ENCODE data around the gene PRKAR2B.

The PRKAR2B gene

GRCh38 chr7:107064255-107064654 is 19.8 kb downstream of the PRKAR2B start:
- TF ChIP-seq ZFX (IDR thresholded peaks at IDR 0.05; ENCODE audit: borderline replicate concordance) (no peak), CTCF (IDR thresholded peaks at IDR 0.05) (no peak)
- no peak overlapping the region for H3K27ac ChIP-seq

GRCh38 chr7:107065929-107066247 is 21.4 kb downstream of the PRKAR2B start:
- TF ChIP-seq CTCF (IDR thresholded peaks at IDR 0.05) (no peak), ZFX (IDR thresholded peaks at IDR 0.05; ENCODE audit: borderline replicate concordance) (no peak)
- no peak overlapping the region for H3K27ac ChIP-seq

GRCh38 chr7:107068156-107068555 is 23.7 kb downstream of the PRKAR2B start:
- no peak for TF ChIP-seq ZFX (IDR thresholded peaks at IDR 0.05; ENCODE audit: borderline replicate concordance)
- no peak for TF ChIP-seq CTCF (IDR thresholded peaks at IDR 0.05)
- H3K27ac ChIP-seq: no peak overlapping the region

- TF ChIP-seq ZFX (IDR thresholded peaks at IDR 0.05; ENCODE audit: borderline replicate concordance) (no peak), CTCF (IDR thresholded peaks at IDR 0.05) (no peak)
- H3K27ac ChIP-seq: no peak overlapping the region
Measured at GRCh38 chr7:107069457-107069856, 25.0 kb downstream of the PRKAR2B start.

GRCh38 chr7:107070710-107071109 is 26.2 kb downstream of the PRKAR2B start:
- H3K27ac ChIP-seq: no peak overlapping the region
- TF ChIP-seq ZFX (IDR thresholded peaks at IDR 0.05; ENCODE audit: borderline replicate concordance): no peak
- TF ChIP-seq CTCF (IDR thresholded peaks at IDR 0.05): no peak

GRCh38 chr7:107071129-107071528 is 26.6 kb downstream of the PRKAR2B start:
- no peak overlapping the region for H3K27ac ChIP-seq
- TF ChIP-seq CTCF (IDR thresholded peaks at IDR 0.05) (no peak), ZFX (IDR thresholded peaks at IDR 0.05; ENCODE audit: borderline replicate concordance) (no peak)

- TF ChIP-seq CTCF (IDR thresholded peaks at IDR 0.05): no peak
- TF ChIP-seq ZFX (IDR thresholded peaks at IDR 0.05; ENCODE audit: borderline replicate concordance): no peak
- H3K27ac ChIP-seq: no peak overlapping the region
Measured at GRCh38 chr7:107072133-107072532, 27.6 kb downstream of the PRKAR2B start.
